ENCODE results near the gene CD19.

DNA sequence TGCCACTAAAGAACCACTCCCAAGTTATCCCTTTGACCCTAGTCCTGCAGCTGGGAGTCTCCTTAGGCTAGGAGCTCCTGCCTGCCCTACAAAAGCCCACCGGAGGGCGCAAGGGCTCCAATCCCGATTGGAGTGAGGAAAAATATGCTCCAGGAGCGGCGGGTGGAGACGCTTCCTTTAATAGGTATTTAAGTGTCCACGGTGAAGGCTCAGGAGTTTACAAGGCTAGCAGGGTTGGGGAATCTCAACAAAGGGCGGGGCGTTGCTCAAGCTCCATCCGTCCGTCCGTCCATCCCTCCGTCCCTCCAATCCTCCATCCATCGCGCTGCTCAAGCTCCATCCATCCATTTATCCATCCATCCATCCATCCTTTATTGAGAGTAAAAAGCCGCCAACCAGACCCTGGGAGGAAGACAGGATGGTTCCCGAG, 42.3 kb downstream of the CD19 start:
- TF ChIP-seq TAF1 (IDR thresholded peaks at IDR 0.05; ENCODE audit: low read depth) (no peak), REST (IDR thresholded peaks at IDR 0.05; ENCODE audit: borderline replicate concordance) (peak; percentile 74)
- TF ChIP-seq, protein P1, sequence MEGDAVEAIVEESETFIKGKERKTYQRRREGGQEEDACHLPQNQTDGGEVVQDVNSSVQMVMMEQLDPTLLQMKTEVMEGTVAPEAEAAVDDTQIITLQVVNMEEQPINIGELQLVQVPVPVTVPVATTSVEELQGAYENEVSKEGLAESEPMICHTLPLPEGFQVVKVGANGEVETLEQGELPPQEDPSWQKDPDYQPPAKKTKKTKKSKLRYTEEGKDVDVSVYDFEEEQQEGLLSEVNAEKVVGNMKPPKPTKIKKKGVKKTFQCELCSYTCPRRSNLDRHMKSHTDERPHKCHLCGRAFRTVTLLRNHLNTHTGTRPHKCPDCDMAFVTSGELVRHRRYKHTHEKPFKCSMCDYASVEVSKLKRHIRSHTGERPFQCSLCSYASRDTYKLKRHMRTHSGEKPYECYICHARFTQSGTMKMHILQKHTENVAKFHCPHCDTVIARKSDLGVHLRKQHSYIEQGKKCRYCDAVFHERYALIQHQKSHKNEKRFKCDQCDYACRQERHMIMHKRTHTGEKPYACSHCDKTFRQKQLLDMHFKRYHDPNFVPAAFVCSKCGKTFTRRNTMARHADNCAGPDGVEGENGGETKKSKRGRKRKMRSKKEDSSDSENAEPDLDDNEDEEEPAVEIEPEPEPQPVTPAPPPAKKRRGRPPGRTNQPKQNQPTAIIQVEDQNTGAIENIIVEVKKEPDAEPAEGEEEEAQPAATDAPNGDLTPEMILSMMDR (IDR thresholded peaks at IDR 0.05; ENCODE audit: poor library complexity, severe bottlenecking), result peak; percentile 92

Data from neural cell (in vitro differentiated cells).